GM21447 (cell line): ENCODE measurements around the gene SEH1L.
"Not testable (repeated sequence)": the region's sequence is repeated elsewhere in the genome, so short reads cannot be mapped to it uniquely, and the experiment has no call there.

ENCODE experiments used
- ATAC-seq: cut with Tn5 transposase; IDR thresholded peaks from one replicate; pipeline ENCODE4 v1.9.1; 2021; ENCODE audit not compliant: unreplicated experiment

The SEH1L gene

GRCh38 chr18:12993439-12993838 lies 45.6 kb downstream of the SEH1L start:
- no peak for ATAC-seq

GRCh38 chr18:12995424-12995823 lies 47.6 kb downstream of the SEH1L start:
- ATAC-seq: no peak

GRCh38 chr18:12995952-12996477 lies 48.2 kb downstream of the SEH1L start:
- ATAC-seq: no peak

GRCh38 chr18:12996661-12997292 lies 49.0 kb downstream of the SEH1L start:
- ATAC-seq: no peak

- ATAC-seq: not testable (repeated sequence)
These were observed 49.5 kb downstream of the SEH1L start for GRCh38 chr18:12997330-12997729.

GRCh38 chr18:12998332-12999060 lies 50.7 kb downstream of the SEH1L start:
- ATAC-seq: peak; percentile 57

GRCh38 chr18:13003466-13003896 lies 55.7 kb downstream of the SEH1L start:
- no peak for ATAC-seq

GRCh38 chr18:13004396-13004795 lies 56.6 kb downstream of the SEH1L start:
- no peak for ATAC-seq

GRCh38 chr18:13005289-13005688 lies 57.5 kb downstream of the SEH1L start:
- ATAC-seq: no peak

GRCh38 chr18:13006531-13007247 lies 58.9 kb downstream of the SEH1L start:
- no peak for ATAC-seq

- ATAC-seq: no peak
These were observed 59.4 kb downstream of the SEH1L start for GRCh38 chr18:13007248-13007560.

- no peak for ATAC-seq
These were observed 63.9 kb downstream of the SEH1L start for GRCh38 chr18:13011719-13012118.

GRCh38 chr18:13014232-13014631 lies 66.4 kb downstream of the SEH1L start:
- ATAC-seq: no peak

- no peak for ATAC-seq
These were observed 67.0 kb downstream of the SEH1L start for GRCh38 chr18:13014818-13015217.

GRCh38 chr18:13017247-13017875 lies 69.5 kb downstream of the SEH1L start:
- no peak for ATAC-seq

- ATAC-seq: no peak
These were observed 70.6 kb downstream of the SEH1L start for GRCh38 chr18:13018374-13018773.

- ATAC-seq: no peak
These were observed 71.5 kb downstream of the SEH1L start for GRCh38 chr18:13019301-13019700.

- no peak for ATAC-seq
These were observed 74.8 kb downstream of the SEH1L start for GRCh38 chr18:13022644-13023043.

GRCh38 chr18:13025233-13025632 lies 77.4 kb downstream of the SEH1L start:
- ATAC-seq: no peak

- ATAC-seq: no peak
These were observed 78.9 kb downstream of the SEH1L start for GRCh38 chr18:13026583-13027270.

GRCh38 chr18:13028869-13029268 lies 81.1 kb downstream of the SEH1L start:
- ATAC-seq: no peak
